Measurements from ENCODE around the gene COQ7. TPM values are rescaled to one million over a fixed set of nuclear protein-coding genes. Genes with fewer than 3 reads are reported as not detected.

The COQ7 gene
- total RNA-seq, 1 experiment from 2014 or later = 30.7 TPM

- Histone ChIP-seq H3K4me3 (no peak overlapping the region), H3K4me2 (no peak overlapping the region), H3K9me3 (ENCODE audit: insufficient read depth, low read depth) (no peaks in the 10 kb centered on the region), H4K20me1 (ENCODE audit: insufficient read depth) (no peaks in the 10 kb centered on the region), H3K4me1 (replicated peaks; ENCODE audit: insufficient read depth) (peaks cover 30% of the 10 kb centered on the region), H3F3A (ENCODE audit: insufficient read depth, low read depth) (peaks cover 25% of the 10 kb centered on the region), H3K27me3 (ENCODE audit: insufficient read depth, low read depth) (no peaks in the 10 kb centered on the region), H3K36me3 (ENCODE audit: low read depth) (peaks cover 14% of the 10 kb centered on the region), H3K79me2 (ENCODE audit: low read depth) (0 out of 2 replicates have a peak, but pooled peaks cover 21% of the 10 kb centered on the region), H3K27ac (no peak overlapping the region), H3K9me2 (ENCODE audit: insufficient read depth) (no peaks in the 10 kb centered on the region), H2AFZ (no peak overlapping the region)
- BruUV-seq (replicated peaks) = no TSS peak
- intact Hi-C loops (cut with micrococcal nuclease; ENCODE audit: unreplicated experiment) = no loop called here
- POLR2A ChIA-PET (ENCODE audit: unreplicated experiment) = no interaction called here
- no peak for DNase-seq
- TF ChIP-seq EZH2 (IDR thresholded peaks at IDR 0.05; ENCODE audit: low read depth) = no peak
- TF ChIP-seq CTCF (conservative IDR thresholded peaks at IDR 0.05) = no peak
- CTCF ChIA-PET = no interaction called here
Measured at GRCh38 chr16:19098173-19098572, 30.8 kb downstream of the COQ7 start.

- no peak overlapping the region for H3K4me2 ChIP-seq
Measured at GRCh38 chr16:19102187-19102872, 34.9 kb downstream of the COQ7 start.

GRCh38 chr16:19104607-19105006 lies 37.2 kb downstream of the COQ7 start:
- Histone ChIP-seq H3K4me1 (replicated peaks; ENCODE audit: insufficient read depth) (peaks cover 30% of the 10 kb centered on the region), H3K9me2 (ENCODE audit: insufficient read depth) (no peaks in the 10 kb centered on the region), H3F3A (ENCODE audit: insufficient read depth, low read depth) (peaks cover 35% of the 10 kb centered on the region), H3K79me2 (ENCODE audit: low read depth) (no peaks in the 10 kb centered on the region), H3K9me3 (ENCODE audit: insufficient read depth, low read depth) (no peaks in the 10 kb centered on the region), H3K27ac (no peak overlapping the region), H3K27me3 (ENCODE audit: insufficient read depth, low read depth) (no peaks in the 10 kb centered on the region), H3K4me3 (no peak overlapping the region), H4K20me1 (ENCODE audit: insufficient read depth) (no peaks in the 10 kb centered on the region), H3K4me2 (no peak overlapping the region), H2AFZ (no peak overlapping the region), H3K36me3 (ENCODE audit: low read depth) (no peaks in the 10 kb centered on the region)
- BruUV-seq (replicated peaks) = no TSS peak
- DNase-seq = no peak
- CTCF ChIA-PET = no interaction called here
- no peak for TF ChIP-seq CTCF (conservative IDR thresholded peaks at IDR 0.05)
- TF ChIP-seq EZH2 (IDR thresholded peaks at IDR 0.05; ENCODE audit: low read depth) = no peak
- intact Hi-C loops (cut with micrococcal nuclease; ENCODE audit: unreplicated experiment) = no loop called here
- POLR2A ChIA-PET (ENCODE audit: unreplicated experiment) = no interaction called here

More at GRCh38 chr16:19102187-19102872, 34.9 kb downstream of the COQ7 start:
- H3K4me3 ChIP-seq = no peak overlapping the region
- no peaks in the 10 kb centered on the region for H3K27me3 ChIP-seq (ENCODE audit: insufficient read depth, low read depth)
- H3K9me2 ChIP-seq (ENCODE audit: insufficient read depth) = no peaks in the 10 kb centered on the region
- POLR2A ChIA-PET (ENCODE audit: unreplicated experiment) = no interaction called here
- no peaks in the 10 kb centered on the region for H4K20me1 ChIP-seq (ENCODE audit: insufficient read depth)
- BruUV-seq (replicated peaks) = no TSS peak
- no peaks in the 10 kb centered on the region for H3K9me3 ChIP-seq (ENCODE audit: insufficient read depth, low read depth)
- no peak overlapping the region for H2AFZ ChIP-seq
- no peak for DNase-seq
- TF ChIP-seq EZH2 (IDR thresholded peaks at IDR 0.05; ENCODE audit: low read depth) = no peak
- no peak for TF ChIP-seq CTCF (conservative IDR thresholded peaks at IDR 0.05)
- 0 out of 2 replicates have a peak, but pooled peaks cover 5% of the 10 kb centered on the region for H3K79me2 ChIP-seq (ENCODE audit: low read depth)
- H3K27ac ChIP-seq = no peak overlapping the region
- H3F3A ChIP-seq (ENCODE audit: insufficient read depth, low read depth) = peaks cover 16% of the 10 kb centered on the region
- intact Hi-C loops (cut with micrococcal nuclease; ENCODE audit: unreplicated experiment) = no loop called here
- CTCF ChIA-PET = no interaction called here
- peaks cover 14% of the 10 kb centered on the region for H3K4me1 ChIP-seq (replicated peaks; ENCODE audit: insufficient read depth)
- H3K36me3 ChIP-seq (ENCODE audit: low read depth) = peaks cover 14% of the 10 kb centered on the region
